ENCODE results near the gene F11R. TPM values are rescaled to one million over a fixed set of nuclear protein-coding genes. Genes with fewer than 3 reads are reported as not detected.

F11R gene
- total and polyA plus RNA-seq, 2 of the 13 experiments (the other 11 are each of a cell fraction or from before 2014, with no cell fraction given), result 95.8 to 105 TPM

DNA sequence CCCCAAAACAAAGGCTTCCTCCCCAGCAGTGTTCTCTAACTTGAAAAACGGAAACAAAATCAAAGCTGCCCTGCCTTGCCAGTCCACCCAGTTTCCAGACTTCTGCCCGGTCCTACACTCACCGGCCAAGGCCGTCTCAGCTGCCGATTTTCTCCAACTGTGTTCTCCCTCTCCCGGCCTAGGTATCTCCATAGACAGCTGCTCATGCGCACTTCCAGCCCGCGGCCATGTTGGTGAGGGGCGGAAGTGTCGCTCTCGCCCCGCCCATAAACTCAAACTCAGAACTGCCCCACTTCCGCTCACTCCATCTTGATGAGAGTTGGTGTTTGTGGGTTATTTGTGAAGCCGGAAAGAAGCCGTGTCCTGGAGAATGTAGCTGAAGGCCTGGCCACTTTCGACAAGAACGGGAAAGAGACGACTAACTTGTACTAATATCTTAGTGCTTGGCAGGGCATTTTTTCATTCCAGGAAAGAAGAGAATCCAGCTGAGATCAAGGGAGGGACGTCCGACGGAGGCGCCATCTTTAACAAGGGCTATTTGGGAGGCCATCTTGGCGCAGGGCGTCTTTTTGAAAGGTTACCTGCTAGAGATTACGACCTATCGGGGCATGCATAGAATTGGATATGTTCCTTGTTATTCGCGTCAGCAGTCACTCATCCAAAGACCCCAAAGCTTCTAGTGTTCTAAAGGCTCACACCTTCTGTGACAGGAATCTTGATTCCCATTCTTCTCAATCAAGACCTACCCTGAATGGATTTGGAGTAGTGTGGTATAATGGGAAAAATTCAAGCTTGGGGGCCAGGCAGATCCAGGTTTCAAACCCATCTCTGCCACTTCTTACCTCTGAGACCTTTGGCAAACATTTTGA lies 25.0 kb upstream of the F11R start, which contains the start of gene USF1 (continued):
- TF ChIP-seq, protein P1, sequence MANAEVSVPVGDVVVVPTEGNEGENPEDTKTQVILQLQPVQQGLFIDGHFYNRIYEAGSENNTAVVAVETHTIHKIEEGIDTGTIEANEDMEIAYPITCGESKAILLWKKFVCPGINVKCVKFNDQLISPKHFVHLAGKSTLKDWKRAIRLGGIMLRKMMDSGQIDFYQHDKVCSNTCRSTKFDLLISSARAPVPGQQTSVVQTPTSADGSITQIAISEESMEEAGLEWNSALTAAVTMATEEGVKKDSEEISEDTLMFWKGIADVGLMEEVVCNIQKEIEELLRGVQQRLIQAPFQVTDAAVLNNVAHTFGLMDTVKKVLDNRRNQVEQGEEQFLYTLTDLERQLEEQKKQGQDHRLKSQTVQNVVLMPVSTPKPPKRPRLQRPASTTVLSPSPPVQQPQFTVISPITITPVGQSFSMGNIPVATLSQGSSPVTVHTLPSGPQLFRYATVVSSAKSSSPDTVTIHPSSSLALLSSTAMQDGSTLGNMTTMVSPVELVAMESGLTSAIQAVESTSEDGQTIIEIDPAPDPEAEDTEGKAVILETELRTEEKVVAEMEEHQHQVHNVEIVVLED (CRISPR knock-in tag; IDR thresholded peaks at IDR 0.05; ENCODE audit: borderline replicate concordance), result peak; percentile 61; the same call in 1 of the 2 replicates
- TF ChIP-seq ZNF263 (CRISPR knock-in tag; IDR thresholded peaks at IDR 0.05), result 0 out of 2 replicates have a peak, but pooled peaks have one; percentile 16
- TF ChIP-seq, protein P2, sequence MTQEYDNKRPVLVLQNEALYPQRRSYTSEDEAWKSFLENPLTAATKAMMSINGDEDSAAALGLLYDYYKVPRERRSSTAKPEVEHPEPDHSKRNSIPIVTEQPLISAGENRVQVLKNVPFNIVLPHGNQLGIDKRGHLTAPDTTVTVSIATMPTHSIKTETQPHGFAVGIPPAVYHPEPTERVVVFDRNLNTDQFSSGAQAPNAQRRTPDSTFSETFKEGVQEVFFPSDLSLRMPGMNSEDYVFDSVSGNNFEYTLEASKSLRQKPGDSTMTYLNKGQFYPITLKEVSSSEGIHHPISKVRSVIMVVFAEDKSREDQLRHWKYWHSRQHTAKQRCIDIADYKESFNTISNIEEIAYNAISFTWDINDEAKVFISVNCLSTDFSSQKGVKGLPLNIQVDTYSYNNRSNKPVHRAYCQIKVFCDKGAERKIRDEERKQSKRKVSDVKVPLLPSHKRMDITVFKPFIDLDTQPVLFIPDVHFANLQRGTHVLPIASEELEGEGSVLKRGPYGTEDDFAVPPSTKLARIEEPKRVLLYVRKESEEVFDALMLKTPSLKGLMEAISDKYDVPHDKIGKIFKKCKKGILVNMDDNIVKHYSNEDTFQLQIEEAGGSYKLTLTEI (CRISPR knock-in tag; conservative IDR thresholded peaks at IDR 0.05), result no peak
- no peak for TF ChIP-seq ZMAT3 (CRISPR knock-in tag; conservative IDR thresholded peaks at IDR 0.05)
- TF ChIP-seq SNAPC2 (CRISPR knock-in tag; IDR thresholded peaks at IDR 0.05), result peak; percentile 85; the same call in 1 of the 2 replicates
- no peak for TF ChIP-seq RFXANK (CRISPR knock-in tag; IDR thresholded peaks at IDR 0.05)
- TF ChIP-seq PHF8 (CRISPR knock-in tag; IDR thresholded peaks at IDR 0.05), result peak; percentile 82
- no peak for TF ChIP-seq ZFP62 (CRISPR knock-in tag; IDR thresholded peaks at IDR 0.05)
- TF ChIP-seq MYC (CRISPR knock-in tag; IDR thresholded peaks at IDR 0.05; ENCODE audit: borderline replicate concordance), result peak; percentile 35; the same call in 1 of the 2 replicates
- no peak for TF ChIP-seq TAF15 (IDR thresholded peaks at IDR 0.05; ENCODE audit: low read depth, low read length, poor library complexity, severe bottlenecking)
- TF ChIP-seq ZNF841 (CRISPR knock-in tag; IDR thresholded peaks at IDR 0.05; ENCODE audit: borderline replicate concordance), result no peak
- peak; percentile 78 for TF ChIP-seq HCFC1 (IDR thresholded peaks at IDR 0.05; ENCODE audit: low read depth, low read length)
- TF ChIP-seq, protein P3, sequence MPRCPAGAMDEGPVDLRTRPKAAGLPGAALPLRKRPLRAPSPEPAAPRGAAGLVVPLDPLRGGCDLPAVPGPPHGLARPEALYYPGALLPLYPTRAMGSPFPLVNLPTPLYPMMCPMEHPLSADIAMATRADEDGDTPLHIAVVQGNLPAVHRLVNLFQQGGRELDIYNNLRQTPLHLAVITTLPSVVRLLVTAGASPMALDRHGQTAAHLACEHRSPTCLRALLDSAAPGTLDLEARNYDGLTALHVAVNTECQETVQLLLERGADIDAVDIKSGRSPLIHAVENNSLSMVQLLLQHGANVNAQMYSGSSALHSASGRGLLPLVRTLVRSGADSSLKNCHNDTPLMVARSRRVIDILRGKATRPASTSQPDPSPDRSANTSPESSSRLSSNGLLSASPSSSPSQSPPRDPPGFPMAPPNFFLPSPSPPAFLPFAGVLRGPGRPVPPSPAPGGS (CRISPR knock-in tag; IDR thresholded peaks at IDR 0.05), result no peak
- TF ChIP-seq, protein P4, sequence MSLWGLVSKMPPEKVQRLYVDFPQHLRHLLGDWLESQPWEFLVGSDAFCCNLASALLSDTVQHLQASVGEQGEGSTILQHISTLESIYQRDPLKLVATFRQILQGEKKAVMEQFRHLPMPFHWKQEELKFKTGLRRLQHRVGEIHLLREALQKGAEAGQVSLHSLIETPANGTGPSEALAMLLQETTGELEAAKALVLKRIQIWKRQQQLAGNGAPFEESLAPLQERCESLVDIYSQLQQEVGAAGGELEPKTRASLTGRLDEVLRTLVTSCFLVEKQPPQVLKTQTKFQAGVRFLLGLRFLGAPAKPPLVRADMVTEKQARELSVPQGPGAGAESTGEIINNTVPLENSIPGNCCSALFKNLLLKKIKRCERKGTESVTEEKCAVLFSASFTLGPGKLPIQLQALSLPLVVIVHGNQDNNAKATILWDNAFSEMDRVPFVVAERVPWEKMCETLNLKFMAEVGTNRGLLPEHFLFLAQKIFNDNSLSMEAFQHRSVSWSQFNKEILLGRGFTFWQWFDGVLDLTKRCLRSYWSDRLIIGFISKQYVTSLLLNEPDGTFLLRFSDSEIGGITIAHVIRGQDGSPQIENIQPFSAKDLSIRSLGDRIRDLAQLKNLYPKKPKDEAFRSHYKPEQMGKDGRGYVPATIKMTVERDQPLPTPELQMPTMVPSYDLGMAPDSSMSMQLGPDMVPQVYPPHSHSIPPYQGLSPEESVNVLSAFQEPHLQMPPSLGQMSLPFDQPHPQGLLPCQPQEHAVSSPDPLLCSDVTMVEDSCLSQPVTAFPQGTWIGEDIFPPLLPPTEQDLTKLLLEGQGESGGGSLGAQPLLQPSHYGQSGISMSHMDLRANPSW (CRISPR knock-in tag; IDR thresholded peaks at IDR 0.05; ENCODE audit: borderline replicate concordance), result peak; percentile 94
- no peak for TF ChIP-seq SKI (IDR thresholded peaks at IDR 0.05; ENCODE audit: partially characterized antibody)
- TF ChIP-seq HNRNPK (IDR thresholded peaks at IDR 0.05; ENCODE audit: low read depth, low read length, poor library complexity, severe bottlenecking), result no peak
- TF ChIP-seq JUN (CRISPR knock-in tag; IDR thresholded peaks at IDR 0.05), result no peak
- no peak for TF ChIP-seq NFYC (CRISPR knock-in tag; IDR thresholded peaks at IDR 0.05)
- 0 out of 2 replicates have a peak, but pooled peaks have one; percentile 49 for TF ChIP-seq ZNF343 (CRISPR knock-in tag; IDR thresholded peaks at IDR 0.05)
- TF ChIP-seq FOXM1 (CRISPR knock-in tag; IDR thresholded peaks at IDR 0.05), result no peak
- peak; percentile 73 for TF ChIP-seq KDM5A (IDR thresholded peaks at IDR 0.05; ENCODE audit: borderline replicate concordance, low read length)
- TF ChIP-seq AGO2 (optimal IDR thresholded peaks at IDR 0.05; ENCODE audit: low read depth, low read length), result peak; percentile 12
- no peak for TF ChIP-seq ZNF331 (CRISPR knock-in tag; IDR thresholded peaks at IDR 0.05)

All from HepG2 (cell line).